ENCODE results near the gene CAMK2D.

- TF ChIP-seq POLR2A (IDR thresholded peaks at IDR 0.05; ENCODE audit: low read depth) (no peak), EP300 (IDR thresholded peaks at IDR 0.05) (no peak), POLR2AphosphoS5 (IDR thresholded peaks at IDR 0.05) (no peak)
- TF ChIP-seq, protein P1, sequence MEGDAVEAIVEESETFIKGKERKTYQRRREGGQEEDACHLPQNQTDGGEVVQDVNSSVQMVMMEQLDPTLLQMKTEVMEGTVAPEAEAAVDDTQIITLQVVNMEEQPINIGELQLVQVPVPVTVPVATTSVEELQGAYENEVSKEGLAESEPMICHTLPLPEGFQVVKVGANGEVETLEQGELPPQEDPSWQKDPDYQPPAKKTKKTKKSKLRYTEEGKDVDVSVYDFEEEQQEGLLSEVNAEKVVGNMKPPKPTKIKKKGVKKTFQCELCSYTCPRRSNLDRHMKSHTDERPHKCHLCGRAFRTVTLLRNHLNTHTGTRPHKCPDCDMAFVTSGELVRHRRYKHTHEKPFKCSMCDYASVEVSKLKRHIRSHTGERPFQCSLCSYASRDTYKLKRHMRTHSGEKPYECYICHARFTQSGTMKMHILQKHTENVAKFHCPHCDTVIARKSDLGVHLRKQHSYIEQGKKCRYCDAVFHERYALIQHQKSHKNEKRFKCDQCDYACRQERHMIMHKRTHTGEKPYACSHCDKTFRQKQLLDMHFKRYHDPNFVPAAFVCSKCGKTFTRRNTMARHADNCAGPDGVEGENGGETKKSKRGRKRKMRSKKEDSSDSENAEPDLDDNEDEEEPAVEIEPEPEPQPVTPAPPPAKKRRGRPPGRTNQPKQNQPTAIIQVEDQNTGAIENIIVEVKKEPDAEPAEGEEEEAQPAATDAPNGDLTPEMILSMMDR (IDR thresholded peaks at IDR 0.05), result no peak
These were observed 11.5 kb upstream of the CAMK2D start for GRCh38 chr4:113773014-113773413.

Data from esophagus muscularis mucosa (tissue), 4 donors.